Measurements from ENCODE around the gene STRN4. TPM values are rescaled to one million over a fixed set of nuclear protein-coding genes. Genes with fewer than 3 reads are reported as not detected.

STRN4 gene
- total and polyA plus RNA-seq, 2 donors (not counting 3 experiments of a cell fraction or from before 2014, with no cell fraction given): 116 to 144 TPM

GRCh38 chr19:46759817-46760333 is 13.6 kb upstream of the STRN4 start:
- no peaks in the 10 kb centered on the region for H3K79me2 ChIP-seq (ENCODE audit: control insufficient read depth, insufficient read depth, low read length)
- no peak for TF ChIP-seq POLR2AphosphoS5 (IDR thresholded peaks at IDR 0.05; ENCODE audit: insufficient read depth, low read depth, low read length)
- TF ChIP-seq JUN (IDR thresholded peaks at IDR 0.05; ENCODE audit: borderline replicate concordance, insufficient read depth, insufficient read length, low read depth): no peak
- no peak for TF ChIP-seq MAX (IDR thresholded peaks at IDR 0.05; ENCODE audit: insufficient read depth, insufficient read length)
- TF ChIP-seq FOS (IDR thresholded peaks at IDR 0.05; ENCODE audit: borderline replicate concordance, insufficient read depth, low read length): no peak
- TF ChIP-seq GATA2 (IDR thresholded peaks at IDR 0.05; ENCODE audit: insufficient read depth, insufficient read length, low read depth, low read length): no peak
- no peak for TF ChIP-seq CTCF (IDR thresholded peaks at IDR 0.05; ENCODE audit: extremely low read depth in 1 of 2, insufficient read depth in 1 of 2, low read depth in 1 of 2, low read length in 2 of 2)
- no peak for TF ChIP-seq EZH2 (IDR thresholded peaks at IDR 0.05; ENCODE audit: borderline replicate concordance, low read depth, low read length, severe bottlenecking)
- TF ChIP-seq MYC (IDR thresholded peaks at IDR 0.05; ENCODE audit: low read depth, low read length): no peak
- no peak for TF ChIP-seq POLR2A (IDR thresholded peaks at IDR 0.05; ENCODE audit: low read depth, low read length)
- no TSS peak for BruUV-seq (replicated peaks)
- no peak overlapping the region for H3K27ac ChIP-seq (ENCODE audit: insufficient read depth, low read depth, low read length)
- H3K9ac ChIP-seq (replicated peaks; ENCODE audit: extremely low read depth, insufficient read depth, low read length): no peak overlapping the region
- CTCF ChIA-PET: no interaction called here
- intact Hi-C loops (cut with micrococcal nuclease): no loop called here
- H3K27me3 ChIP-seq (ENCODE audit: control insufficient read depth in 2 of 2, insufficient read depth in 2 of 2, low read length in 2 of 2): no peaks in the 10 kb centered on the region
- peaks cover 24% of the 10 kb centered on the region for H3K4me1 ChIP-seq (ENCODE audit: control insufficient read depth, extremely low read depth, insufficient read depth, low read length)
- H2AFZ ChIP-seq (ENCODE audit: low read depth, low read length): no peak overlapping the region
- DNase-seq (ENCODE audit: low read depth, low spot score): no peak
- dilution Hi-C loops (cut with MboI; ENCODE audit: extremely low pct_ligation_motif_present, low sequenced_read_pairs): no loop called here
- POLR2A ChIA-PET: no interaction called here
- H4K20me1 ChIP-seq (replicated peaks; ENCODE audit: control insufficient read depth, extremely low read depth, insufficient read depth, low read length): no peaks in the 10 kb centered on the region
- H3K4me3 ChIP-seq (replicated peaks in 1 of 3; ENCODE audit: insufficient read depth in 1 of 3, low read depth in 1 of 3, low read length in 3 of 3): no peak overlapping the region
- no peak overlapping the region for H3K4me2 ChIP-seq (ENCODE audit: insufficient read depth, low read length)
- H3K9me1 ChIP-seq (replicated peaks; ENCODE audit: control insufficient read depth, extremely low read depth, insufficient read depth, low read length): no peaks in the 10 kb centered on the region
- FAIRE-seq: no peak
- no peaks in the 10 kb centered on the region for H3K9me3 ChIP-seq (replicated peaks; ENCODE audit: control insufficient read depth, insufficient read depth, low read length)
- H3K36me3 ChIP-seq (ENCODE audit: control insufficient read depth in 2 of 2, extremely low read depth in 1 of 2, insufficient read depth in 2 of 2, low read length in 2 of 2): peaks cover 0 to 2% of the 10 kb centered on the region in 2 experiments
